Measurements from ENCODE around the gene ONECUT1. TPM values are rescaled to one million over a fixed set of nuclear protein-coding genes. Genes with fewer than 3 reads are reported as not detected.

Gene ONECUT1
- total RNA-seq, 2 donors from 2014 or later: not detected

- H3K27me3 Mint-ChIP-seq: peaks cover 82% of the 10 kb centered on the region
- H3K9me3 ChIP-seq (ENCODE audit: control insufficient read depth, low read length, poor library complexity, severe bottlenecking): peaks cover 4% of the 10 kb centered on the region
- ATAC-seq (no peak), DNase-seq (no peak)
- H3K4me3 Mint-ChIP-seq: peak overlapping the region; percentile 2
- no peaks in the 10 kb centered on the region for H3K36me3 Mint-ChIP-seq (ENCODE audit: low read depth)
- H3K27ac Mint-ChIP-seq: no peak overlapping the region
- H3K4me1 Mint-ChIP-seq: peaks cover 15% of the 10 kb centered on the region
Measured at GRCh38 chr15:52803108-52803466, 13.0 kb upstream of the ONECUT1 start.

GRCh38 chr15:52802110-52802509 is 12.0 kb upstream of the ONECUT1 start:
- no peak overlapping the region for H3K27ac Mint-ChIP-seq

GRCh38 chr15:52801748-52802085 is 11.6 kb upstream of the ONECUT1 start:
- H3K4me3 Mint-ChIP-seq: no peak overlapping the region

More at GRCh38 chr15:52802110-52802509, 12.0 kb upstream of the ONECUT1 start:
- Mint-ChIP-seq H3K36me3 (ENCODE audit: low read depth) (no peaks in the 10 kb centered on the region), H3K27me3 (peaks cover 82% of the 10 kb centered on the region), H3K4me1 (peaks cover 18% of the 10 kb centered on the region), H3K4me3 (no peak overlapping the region)
- ATAC-seq (no peak), DNase-seq (no peak)
- H3K9me3 ChIP-seq (ENCODE audit: control insufficient read depth, low read length, poor library complexity, severe bottlenecking): peaks cover 6% of the 10 kb centered on the region

GRCh38 chr15:52800828-52801747 is 11.0 kb upstream of the ONECUT1 start:
- DNase-seq: no peak
- Mint-ChIP-seq H3K27me3 (peaks cover 82% of the 10 kb centered on the region), H3K27ac (peak overlapping the region; percentile 72), H3K4me1 (peaks cover 18% of the 10 kb centered on the region), H3K4me3 (peak overlapping the region; percentile 4), H3K36me3 (ENCODE audit: low read depth) (no peaks in the 10 kb centered on the region)
- no peak for ATAC-seq
- H3K9me3 ChIP-seq (ENCODE audit: control insufficient read depth, low read length, poor library complexity, severe bottlenecking): peaks cover 6% of the 10 kb centered on the region

More at GRCh38 chr15:52801748-52802085, 11.6 kb upstream of the ONECUT1 start:
- no peak for DNase-seq
- no peak for ATAC-seq
- Mint-ChIP-seq H3K27me3 (peaks cover 82% of the 10 kb centered on the region), H3K36me3 (ENCODE audit: low read depth) (no peaks in the 10 kb centered on the region), H3K27ac (peak overlapping the region; percentile 72), H3K4me1 (peaks cover 18% of the 10 kb centered on the region)
- H3K9me3 ChIP-seq (ENCODE audit: control insufficient read depth, low read length, poor library complexity, severe bottlenecking): peaks cover 6% of the 10 kb centered on the region

- peaks cover 6% of the 10 kb centered on the region for H3K9me3 ChIP-seq (ENCODE audit: control insufficient read depth, low read length, poor library complexity, severe bottlenecking)
- no peak for DNase-seq
- H3K27ac Mint-ChIP-seq: no peak overlapping the region
- no peak for ATAC-seq
- peaks cover 3% of the 10 kb centered on the region for H3K36me3 Mint-ChIP-seq (ENCODE audit: low read depth)
- no peak overlapping the region for H3K4me3 Mint-ChIP-seq
- H3K4me1 Mint-ChIP-seq: peaks cover 11% of the 10 kb centered on the region
- H3K27me3 Mint-ChIP-seq: peaks cover 95% of the 10 kb centered on the region
Measured at GRCh38 chr15:52799145-52799811, 9.1 kb upstream of the ONECUT1 start.

- peaks cover 6% of the 10 kb centered on the region for H3K9me3 ChIP-seq (ENCODE audit: control insufficient read depth, low read length, poor library complexity, severe bottlenecking)
- Mint-ChIP-seq H3K27ac (no peak overlapping the region), H3K27me3 (peaks cover 99% of the 10 kb centered on the region), H3K36me3 (ENCODE audit: low read depth) (peaks cover 4% of the 10 kb centered on the region), H3K4me1 (peaks cover 9% of the 10 kb centered on the region), H3K4me3 (no peak overlapping the region)
- ATAC-seq (no peak), DNase-seq (no peak)
Measured at GRCh38 chr15:52798529-52799101, 8.5 kb upstream of the ONECUT1 start.

GRCh38 chr15:52797625-52798501 is 7.7 kb upstream of the ONECUT1 start:
- H3K9me3 ChIP-seq (ENCODE audit: control insufficient read depth, low read length, poor library complexity, severe bottlenecking): peaks cover 6% of the 10 kb centered on the region
- ATAC-seq (no peak), DNase-seq (no peak)
- Mint-ChIP-seq H3K27ac (peak overlapping the region; percentile 2), H3K36me3 (ENCODE audit: low read depth) (peaks cover 4% of the 10 kb centered on the region), H3K4me3 (peak overlapping the region; percentile 42), H3K27me3 (peaks cover 99% of the 10 kb centered on the region), H3K4me1 (peaks cover 9% of the 10 kb centered on the region)

GRCh38 chr15:52796753-52797520 is 6.8 kb upstream of the ONECUT1 start:
- no peak overlapping the region for H3K4me3 Mint-ChIP-seq
- ATAC-seq (no peak), DNase-seq (no peak)
- H3K9me3 ChIP-seq (ENCODE audit: control insufficient read depth, low read length, poor library complexity, severe bottlenecking): peaks cover 6% of the 10 kb centered on the region
- peak overlapping the region; percentile 2 for H3K27ac Mint-ChIP-seq
- peaks cover 4% of the 10 kb centered on the region for H3K36me3 Mint-ChIP-seq (ENCODE audit: low read depth)
- H3K27me3 Mint-ChIP-seq: peaks cover 99% of the 10 kb centered on the region
- peaks cover 9% of the 10 kb centered on the region for H3K4me1 Mint-ChIP-seq

- H3K4me3 Mint-ChIP-seq: no peak overlapping the region
- no peak overlapping the region for H3K27ac Mint-ChIP-seq
- DNase-seq (no peak), ATAC-seq (no peak)
- H3K9me3 ChIP-seq (ENCODE audit: control insufficient read depth, low read length, poor library complexity, severe bottlenecking): peaks cover 6% of the 10 kb centered on the region
- peaks cover 9% of the 10 kb centered on the region for H3K4me1 Mint-ChIP-seq
- H3K27me3 Mint-ChIP-seq: peaks cover 98% of the 10 kb centered on the region
- peaks cover 4% of the 10 kb centered on the region for H3K36me3 Mint-ChIP-seq (ENCODE audit: low read depth)
Measured at GRCh38 chr15:52796228-52796521, 6.0 kb upstream of the ONECUT1 start.

GRCh38 chr15:52795464-52796227 is 5.5 kb upstream of the ONECUT1 start:
- peaks cover 98% of the 10 kb centered on the region for H3K27me3 Mint-ChIP-seq
- H3K4me3 Mint-ChIP-seq: no peak overlapping the region
- peaks cover 4% of the 10 kb centered on the region for H3K36me3 Mint-ChIP-seq (ENCODE audit: low read depth)
- DNase-seq (no peak), ATAC-seq (no peak)
- no peak overlapping the region for H3K27ac Mint-ChIP-seq
- peaks cover 9% of the 10 kb centered on the region for H3K4me1 Mint-ChIP-seq
- H3K9me3 ChIP-seq (ENCODE audit: control insufficient read depth, low read length, poor library complexity, severe bottlenecking): peaks cover 2% of the 10 kb centered on the region

- H3K9me3 ChIP-seq (ENCODE audit: control insufficient read depth, low read length, poor library complexity, severe bottlenecking): peaks cover 2% of the 10 kb centered on the region
- ATAC-seq (no peak), DNase-seq (no peak)
- Mint-ChIP-seq H3K36me3 (ENCODE audit: low read depth) (peaks cover 4% of the 10 kb centered on the region), H3K4me1 (peaks cover 9% of the 10 kb centered on the region), H3K4me3 (peak overlapping the region; percentile 51), H3K27ac (peak overlapping the region; percentile 37), H3K27me3 (peaks cover 90% of the 10 kb centered on the region)
Measured at GRCh38 chr15:52794665-52795463, 4.7 kb upstream of the ONECUT1 start.

Data from T-helper 17 cell (primary cell).